Activated naive CD8-positive, alpha-beta T cell treated with anti-CD3 and anti-CD28 coated beads, Interleukin-2, amount 50 U/mL, for 24 hours (primary cell): ENCODE data around the gene C2orf69.

Experiments used
- ATAC-seq: fragments of 150-1000 bp; cut with Tn5 transposase; one replicate; pipeline ENCODE4 v1.10.0; 2021
- DNase-seq: peaks from one replicate; pipeline ENCODE4 v3.0.0; 2021
- H3K27ac Mint-ChIP-seq: one replicate; pipeline ENCODE4 v1.8.0; 2021; ENCODE audit warnings: mild to moderate bottlenecking, mixed read lengths
- H3K27me3 Mint-ChIP-seq: one replicate; pipeline ENCODE4 v1.8.0; 2021; ENCODE audit warnings: mixed read lengths
- H3K36me3 Mint-ChIP-seq: one replicate; pipeline ENCODE4 v1.8.0; 2021; ENCODE audit warnings: low read depth, mixed read lengths
- H3K4me1 Mint-ChIP-seq: one replicate; pipeline ENCODE4 v1.8.0; 2021; ENCODE audit warnings: mixed read lengths
- H3K4me3 Mint-ChIP-seq: one replicate; pipeline ENCODE4 v1.8.0; 2021; ENCODE audit warnings: mild to moderate bottlenecking, moderate library complexity, mixed read lengths
- H3K9me3 Mint-ChIP-seq: one replicate; pipeline ENCODE4 v1.8.0; 2021; ENCODE audit warnings: mixed read lengths

Gene C2orf69, protein sequence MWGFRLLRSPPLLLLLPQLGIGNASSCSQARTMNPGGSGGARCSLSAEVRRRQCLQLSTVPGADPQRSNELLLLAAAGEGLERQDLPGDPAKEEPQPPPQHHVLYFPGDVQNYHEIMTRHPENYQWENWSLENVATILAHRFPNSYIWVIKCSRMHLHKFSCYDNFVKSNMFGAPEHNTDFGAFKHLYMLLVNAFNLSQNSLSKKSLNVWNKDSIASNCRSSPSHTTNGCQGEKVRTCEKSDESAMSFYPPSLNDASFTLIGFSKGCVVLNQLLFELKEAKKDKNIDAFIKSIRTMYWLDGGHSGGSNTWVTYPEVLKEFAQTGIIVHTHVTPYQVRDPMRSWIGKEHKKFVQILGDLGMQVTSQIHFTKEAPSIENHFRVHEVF

DNA sequence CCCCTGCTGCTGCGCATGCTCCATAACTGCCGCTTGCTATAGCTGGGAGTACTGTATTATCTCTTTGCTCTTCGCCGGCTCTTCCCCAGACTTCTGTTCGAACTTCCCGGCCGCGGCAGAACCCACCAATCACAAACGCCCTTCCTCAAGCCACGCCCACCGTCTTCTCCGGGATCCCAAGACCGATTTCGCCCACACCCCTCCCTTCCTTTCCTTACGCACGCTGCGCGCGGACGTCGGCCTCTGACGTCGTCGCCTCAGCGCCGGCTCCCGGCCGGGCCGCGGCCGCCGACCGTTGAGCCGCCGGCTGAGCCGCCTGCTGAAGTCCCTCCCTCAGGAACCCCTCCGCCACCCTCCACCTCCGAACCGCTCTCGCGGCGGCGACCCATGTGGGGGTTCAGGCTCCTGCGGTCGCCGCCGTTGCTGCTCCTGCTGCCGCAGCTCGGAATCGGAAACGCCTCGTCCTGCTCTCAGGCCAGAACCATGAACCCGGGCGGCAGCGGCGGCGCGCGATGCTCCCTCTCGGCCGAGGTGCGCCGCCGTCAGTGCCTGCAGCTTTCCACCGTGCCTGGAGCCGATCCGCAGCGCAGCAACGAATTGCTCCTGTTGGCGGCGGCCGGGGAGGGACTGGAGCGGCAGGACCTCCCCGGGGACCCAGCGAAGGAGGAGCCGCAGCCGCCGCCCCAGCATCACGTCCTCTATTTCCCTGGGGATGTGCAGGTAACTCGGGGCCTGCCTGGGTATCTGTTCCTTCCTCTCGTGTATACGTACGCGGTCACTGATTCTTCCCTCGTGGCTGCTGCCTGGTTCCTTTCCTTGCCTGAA is at the start of gene C2orf69:
Gene C2orf69 (plus strand): TSS at position 242 of the 825 bp plus-strand sequence. CDS start 146 bp downstream, at position 388.
- Mint-ChIP-seq H3K27ac (peak within 1 kb of the TSS; percentile 92), H3K4me1 (peaks cover 27% of the 10 kb centered on the region), H3K36me3 (peaks cover 22% of the 10 kb centered on the region), H3K4me3 (peak within 1 kb of the TSS; percentile 97), H3K9me3 (peaks cover 6% of the 10 kb centered on the region), H3K27me3 (no peaks in the 10 kb centered on the region)
- DNase-seq (peak; percentile 96), ATAC-seq (peak; percentile 95)

DNA sequence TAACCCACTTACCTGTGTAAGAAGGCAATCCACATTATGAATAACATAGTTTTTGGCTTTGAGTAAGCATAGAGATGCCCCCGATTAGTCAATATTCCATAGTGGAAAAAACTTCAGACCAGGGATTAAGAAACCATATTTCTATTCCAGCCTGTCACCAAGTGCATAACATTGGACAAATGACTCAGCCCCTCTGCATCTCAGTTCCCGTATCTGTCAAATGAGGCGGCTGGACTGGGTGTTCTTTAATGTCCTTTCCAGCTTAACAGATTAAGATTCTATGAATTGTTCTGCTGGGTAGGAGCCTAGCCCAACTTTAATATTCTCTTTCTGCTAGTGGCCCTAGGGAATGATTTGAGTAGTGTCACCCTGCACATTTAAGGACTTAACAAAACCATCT is 48.3 kb upstream of the C2orf69 start:
- ATAC-seq = no peak
- no peaks in the 10 kb centered on the region for H3K4me1 Mint-ChIP-seq
- DNase-seq = no peak
- H3K4me3 Mint-ChIP-seq = no peak overlapping the region
- H3K27ac Mint-ChIP-seq = no peak overlapping the region
- H3K27me3 Mint-ChIP-seq = peaks cover 20% of the 10 kb centered on the region
- no peaks in the 10 kb centered on the region for H3K36me3 Mint-ChIP-seq
- no peaks in the 10 kb centered on the region for H3K9me3 Mint-ChIP-seq

DNA sequence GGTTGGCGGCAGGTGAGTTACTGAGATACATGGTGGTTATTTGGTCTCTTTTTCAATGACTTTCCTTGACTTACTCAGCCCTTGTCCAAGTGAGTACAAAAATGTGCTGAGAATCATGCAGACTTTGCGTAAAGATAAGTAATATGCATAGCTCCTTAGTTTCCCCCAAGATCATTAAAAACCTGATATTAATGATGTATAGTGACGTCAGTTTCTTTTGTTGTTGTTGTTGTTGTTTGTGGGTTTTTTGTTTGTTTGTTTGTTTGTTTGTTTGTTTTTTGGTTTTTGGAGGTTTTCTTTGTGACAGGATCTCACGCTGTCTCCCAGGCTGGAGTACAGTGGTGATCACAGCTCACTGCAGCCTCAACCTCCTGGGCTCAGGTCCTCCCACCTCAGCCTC is 45.2 kb upstream of the C2orf69 start:
- Mint-ChIP-seq H3K4me1 (no peaks in the 10 kb centered on the region), H3K4me3 (no peak overlapping the region), H3K36me3 (no peaks in the 10 kb centered on the region), H3K9me3 (no peaks in the 10 kb centered on the region), H3K27me3 (peaks cover 19% of the 10 kb centered on the region), H3K27ac (no peak overlapping the region)
- ATAC-seq = no peak
- DNase-seq = no peak

DNA sequence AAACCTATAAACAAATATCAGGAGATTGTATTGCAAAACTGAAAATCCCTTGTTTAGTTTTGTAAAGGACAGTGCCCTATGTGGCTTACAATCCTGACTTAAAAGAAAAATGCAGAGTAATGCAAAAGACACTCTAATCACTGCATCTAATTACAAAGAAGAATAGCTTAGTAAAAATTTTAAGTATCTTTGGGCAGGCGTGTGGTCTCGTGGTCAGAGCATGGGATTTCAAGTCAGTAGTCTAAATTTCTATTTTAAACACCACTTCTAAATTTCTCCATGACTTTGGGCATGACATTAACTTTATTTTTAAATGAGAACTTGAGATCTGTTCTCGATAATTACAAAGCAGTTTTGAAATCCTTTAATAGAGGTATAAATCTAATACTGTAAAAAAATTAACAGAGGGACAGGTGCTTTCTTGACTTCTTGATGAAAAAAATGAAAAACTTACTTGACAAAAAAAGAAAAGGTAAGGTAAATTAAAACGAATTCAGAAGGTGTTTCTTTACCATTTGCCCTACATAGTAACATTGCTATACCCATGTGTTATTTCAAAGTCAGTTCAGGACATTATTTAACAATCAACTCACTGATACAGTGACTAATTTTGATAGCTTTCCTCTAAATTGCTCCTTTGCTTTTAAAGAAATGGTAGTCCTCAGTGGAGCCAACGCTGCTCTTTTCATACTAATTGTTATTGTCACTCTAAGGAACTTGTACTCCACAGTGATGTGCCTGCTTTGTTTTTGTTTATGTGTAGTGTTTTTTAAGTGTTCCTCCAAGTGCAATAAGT is 42.5 kb upstream of the C2orf69 start:
- Mint-ChIP-seq H3K4me3 (no peak overlapping the region), H3K27me3 (peaks cover 12% of the 10 kb centered on the region), H3K36me3 (no peaks in the 10 kb centered on the region), H3K9me3 (no peaks in the 10 kb centered on the region), H3K4me1 (no peaks in the 10 kb centered on the region), H3K27ac (no peak overlapping the region)
- ATAC-seq = no peak
- no peak for DNase-seq

DNA sequence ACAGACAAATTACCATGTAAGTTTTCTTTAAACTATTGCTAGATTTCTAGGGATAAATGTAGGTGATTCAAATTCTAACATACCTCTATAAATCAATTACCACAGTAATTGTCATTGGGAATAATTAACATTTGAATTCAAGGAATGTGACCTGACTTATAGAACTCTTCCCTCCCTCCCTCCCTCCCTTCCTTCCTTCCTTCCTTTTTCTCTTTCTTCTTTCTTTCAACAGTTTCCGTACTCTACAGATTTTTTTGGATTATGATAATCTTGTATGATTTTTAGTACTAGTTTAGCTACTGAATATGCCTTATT is 41.9 kb upstream of the C2orf69 start:
- no peak overlapping the region for H3K27ac Mint-ChIP-seq

DNA sequence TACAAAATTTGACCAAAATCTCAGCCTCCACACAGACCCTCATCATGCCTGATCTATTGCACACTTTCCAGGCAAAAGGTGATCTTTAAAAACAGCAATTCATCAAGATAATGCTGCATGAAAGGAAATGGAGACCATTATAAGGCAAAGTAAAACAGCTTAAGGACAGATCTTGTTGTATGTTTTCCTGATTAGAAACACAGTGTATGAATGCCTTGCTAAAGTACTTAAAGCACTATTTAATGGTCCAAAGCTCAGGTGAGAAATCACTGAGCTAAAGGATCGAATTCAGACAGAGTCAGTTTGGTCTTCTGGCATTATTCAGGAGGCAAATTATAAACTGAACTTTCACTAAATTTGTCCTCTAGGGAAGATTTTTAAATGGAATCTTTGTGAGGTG is 41.4 kb upstream of the C2orf69 start:
- H3K4me3 Mint-ChIP-seq = no peak overlapping the region
- H3K27me3 Mint-ChIP-seq = peaks cover 17% of the 10 kb centered on the region
- ATAC-seq = no peak
- no peaks in the 10 kb centered on the region for H3K36me3 Mint-ChIP-seq
- no peaks in the 10 kb centered on the region for H3K4me1 Mint-ChIP-seq
- peaks cover 9% of the 10 kb centered on the region for H3K9me3 Mint-ChIP-seq
- no peak overlapping the region for H3K27ac Mint-ChIP-seq
- DNase-seq = no peak

More for the DNA sequence above, 41.9 kb upstream of the C2orf69 start:
- peaks cover 5% of the 10 kb centered on the region for H3K9me3 Mint-ChIP-seq
- no peaks in the 10 kb centered on the region for H3K4me1 Mint-ChIP-seq
- peaks cover 16% of the 10 kb centered on the region for H3K27me3 Mint-ChIP-seq
- no peak overlapping the region for H3K4me3 Mint-ChIP-seq
- DNase-seq = no peak
- no peaks in the 10 kb centered on the region for H3K36me3 Mint-ChIP-seq
- ATAC-seq = no peak

DNA sequence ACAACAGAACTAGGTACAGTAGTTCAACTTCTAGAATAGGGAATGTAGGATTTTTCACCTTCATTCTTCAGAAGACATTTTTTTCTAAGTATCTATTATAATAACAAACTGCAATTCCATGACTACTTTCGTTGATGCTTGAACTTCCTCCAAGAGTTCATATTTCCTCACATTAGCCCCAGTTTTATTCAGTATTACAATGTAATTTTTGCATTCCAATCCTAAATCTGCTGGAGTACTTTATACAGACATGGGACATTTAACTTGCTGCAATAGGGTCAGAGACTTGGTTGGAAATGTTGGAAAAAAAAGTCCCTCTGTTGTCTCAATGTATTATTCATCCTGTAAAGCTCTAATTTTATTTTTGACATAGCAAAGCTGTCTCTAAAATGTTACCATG is 40.5 kb upstream of the C2orf69 start:
- no peaks in the 10 kb centered on the region for H3K36me3 Mint-ChIP-seq
- no peak overlapping the region for H3K4me3 Mint-ChIP-seq
- no peak for ATAC-seq
- no peaks in the 10 kb centered on the region for H3K4me1 Mint-ChIP-seq
- peaks cover 16% of the 10 kb centered on the region for H3K9me3 Mint-ChIP-seq
- peaks cover 22% of the 10 kb centered on the region for H3K27me3 Mint-ChIP-seq
- DNase-seq = no peak
- H3K27ac Mint-ChIP-seq = no peak overlapping the region

DNA sequence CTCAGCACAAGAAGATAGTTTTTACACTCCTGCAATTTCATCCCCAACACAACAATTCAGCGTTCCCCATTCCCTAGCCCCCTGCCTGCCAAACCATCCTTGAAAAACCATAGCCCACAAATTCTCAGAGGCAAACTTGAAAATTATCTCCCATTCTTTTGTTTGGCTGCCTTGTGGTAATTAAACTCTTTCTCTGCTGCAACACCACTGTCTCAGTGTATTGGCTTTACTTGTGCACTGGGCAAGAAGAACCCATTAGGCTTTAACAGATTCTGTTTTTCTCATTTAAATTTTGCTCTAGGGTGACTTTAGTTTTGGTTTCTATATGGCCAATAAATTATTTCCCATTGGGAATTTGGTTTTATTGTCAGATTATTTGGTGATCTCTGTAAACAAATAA is 36.9 kb upstream of the C2orf69 start:
- H3K4me3 Mint-ChIP-seq = no peak overlapping the region
- peaks cover 16% of the 10 kb centered on the region for H3K9me3 Mint-ChIP-seq
- ATAC-seq = no peak
- H3K4me1 Mint-ChIP-seq = no peaks in the 10 kb centered on the region
- no peak overlapping the region for H3K27ac Mint-ChIP-seq
- H3K27me3 Mint-ChIP-seq = peaks cover 15% of the 10 kb centered on the region
- no peak for DNase-seq
- no peaks in the 10 kb centered on the region for H3K36me3 Mint-ChIP-seq

DNA sequence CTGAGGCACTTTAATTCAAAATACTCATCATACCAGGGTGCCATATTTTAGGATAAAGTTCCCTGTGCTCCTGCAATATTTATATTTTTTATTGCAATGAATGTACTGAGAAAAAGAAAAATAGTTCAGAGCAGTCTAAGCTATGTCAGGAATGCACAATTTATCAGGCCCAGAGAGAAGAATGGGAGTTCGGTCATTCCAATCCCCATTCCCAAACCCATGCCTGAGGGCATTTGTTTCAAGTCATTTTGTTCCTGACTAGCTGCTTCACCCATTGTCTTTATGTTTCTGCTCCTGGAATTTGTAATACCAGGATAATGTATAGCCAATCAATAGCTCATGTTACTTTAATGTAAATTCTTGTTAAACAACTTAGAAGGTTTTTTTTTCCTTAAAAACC is 35.7 kb upstream of the C2orf69 start:
- Mint-ChIP-seq H3K27ac (no peak overlapping the region), H3K36me3 (no peaks in the 10 kb centered on the region), H3K9me3 (peaks cover 16% of the 10 kb centered on the region), H3K4me1 (no peaks in the 10 kb centered on the region), H3K4me3 (no peak overlapping the region), H3K27me3 (peaks cover 15% of the 10 kb centered on the region)
- no peak for ATAC-seq
- DNase-seq = no peak

DNA sequence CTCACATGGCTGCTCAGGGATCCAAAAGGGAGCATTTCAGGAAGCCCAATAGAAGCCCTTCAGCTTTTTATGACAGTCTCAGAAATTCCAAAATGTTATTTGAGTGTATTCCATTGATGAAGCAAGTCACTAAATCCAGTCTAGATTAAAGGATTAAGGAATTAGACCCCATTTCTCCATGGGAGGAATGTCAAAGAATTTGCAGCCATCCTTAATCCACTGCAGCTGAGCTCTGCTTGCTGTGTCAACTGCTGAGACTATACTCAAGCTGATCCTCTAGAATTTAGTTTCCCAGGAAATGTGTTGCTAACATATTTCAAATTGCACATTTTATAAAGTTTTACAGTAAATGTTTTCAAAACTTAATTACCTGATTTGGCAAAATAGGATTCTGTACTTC is 28.4 kb upstream of the C2orf69 start:
- H3K27me3 Mint-ChIP-seq = peaks cover 12% of the 10 kb centered on the region

DNA sequence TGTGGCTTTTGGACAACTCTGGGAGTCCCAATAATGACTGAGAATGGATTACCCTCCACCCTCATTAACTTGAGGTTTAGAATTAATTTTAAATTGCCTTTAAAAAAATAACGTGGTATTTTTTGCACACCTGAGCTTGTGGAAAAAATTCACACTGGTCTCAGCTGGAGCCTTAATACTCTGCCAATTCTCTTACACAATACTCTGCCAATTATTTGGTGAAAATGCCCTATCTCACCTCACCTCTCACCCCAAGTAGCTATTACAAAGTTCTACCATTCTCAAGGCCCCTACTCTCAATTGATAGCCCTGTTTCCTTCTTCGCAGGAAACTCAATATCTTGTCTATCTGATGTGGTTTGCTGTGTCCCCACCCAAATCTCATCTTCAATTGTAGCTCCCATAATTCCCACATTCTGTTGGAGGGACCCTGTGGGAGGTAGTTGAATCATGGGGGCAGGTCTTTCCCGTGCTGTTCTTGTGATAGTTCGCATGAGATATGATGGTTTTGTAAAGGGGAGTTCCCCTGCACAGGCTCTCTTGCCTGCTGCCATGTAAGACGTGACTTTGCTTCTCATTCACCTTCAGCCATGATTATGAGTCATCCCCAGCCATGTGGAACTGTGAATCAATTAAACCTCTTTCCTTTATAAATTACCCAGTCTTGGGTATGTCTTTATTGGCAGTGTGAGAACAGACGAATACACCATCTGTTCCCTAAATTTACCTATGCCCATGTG is 27.4 kb upstream of the C2orf69 start:
- ATAC-seq (no peak), DNase-seq (no peak)
- peaks cover 12% of the 10 kb centered on the region for H3K27me3 Mint-ChIP-seq
- no peak overlapping the region for H3K27ac Mint-ChIP-seq
- H3K36me3 Mint-ChIP-seq = no peaks in the 10 kb centered on the region
- H3K4me3 Mint-ChIP-seq = no peak overlapping the region
- H3K9me3 Mint-ChIP-seq = peaks cover 16% of the 10 kb centered on the region
- H3K4me1 Mint-ChIP-seq = no peaks in the 10 kb centered on the region

More for the DNA sequence above, 28.4 kb upstream of the C2orf69 start:
- no peak for DNase-seq
- no peak overlapping the region for H3K27ac Mint-ChIP-seq
- no peak for ATAC-seq
- peaks cover 16% of the 10 kb centered on the region for H3K9me3 Mint-ChIP-seq
- H3K4me1 Mint-ChIP-seq = no peaks in the 10 kb centered on the region
- no peaks in the 10 kb centered on the region for H3K36me3 Mint-ChIP-seq
- H3K4me3 Mint-ChIP-seq = no peak overlapping the region

DNA sequence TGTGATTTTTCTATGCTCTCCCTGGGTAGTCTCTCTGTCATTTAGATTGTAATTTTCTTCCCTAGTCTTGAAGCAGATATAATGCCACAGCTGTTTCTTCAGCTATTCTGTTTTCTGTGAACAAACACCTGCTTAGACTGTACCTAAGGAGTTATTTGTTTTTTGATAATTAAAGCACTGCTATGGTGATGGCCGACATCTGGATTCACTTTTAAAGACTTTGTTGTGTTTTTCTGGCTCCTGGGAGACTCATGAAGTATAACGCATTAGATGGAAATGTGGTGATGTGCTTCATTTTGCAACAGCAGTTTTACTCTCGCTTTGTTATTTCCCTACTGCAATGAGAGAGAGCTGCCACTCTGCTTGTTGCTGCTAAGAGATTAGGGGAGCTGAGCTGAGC is 15.7 kb upstream of the C2orf69 start:
- H3K4me3 Mint-ChIP-seq = no peak overlapping the region
- H3K4me1 Mint-ChIP-seq = no peaks in the 10 kb centered on the region
- H3K9me3 Mint-ChIP-seq = no peaks in the 10 kb centered on the region
- no peak for ATAC-seq
- no peaks in the 10 kb centered on the region for H3K36me3 Mint-ChIP-seq
- H3K27ac Mint-ChIP-seq = no peak overlapping the region
- H3K27me3 Mint-ChIP-seq = peaks cover 6% of the 10 kb centered on the region
- DNase-seq = no peak

DNA sequence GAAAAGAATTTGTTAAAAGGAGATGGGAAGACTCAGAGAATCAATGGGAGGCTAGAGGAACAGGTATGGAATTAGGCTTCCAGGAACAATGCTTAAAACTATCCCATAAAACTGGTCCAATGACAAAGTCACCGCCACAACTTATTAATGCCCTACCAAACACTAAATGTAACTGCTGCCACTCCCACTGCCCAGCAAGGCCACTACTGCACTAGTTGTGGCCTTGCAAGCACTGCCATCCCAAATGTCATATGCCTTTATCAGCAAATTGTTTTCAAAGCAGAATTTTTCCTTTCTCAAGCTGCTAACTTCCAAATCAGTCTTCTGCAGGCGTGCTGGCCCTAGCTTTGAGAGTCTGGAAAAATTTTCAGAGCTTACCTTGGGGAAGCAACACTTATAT is 14.5 kb upstream of the C2orf69 start:
- peaks cover 6% of the 10 kb centered on the region for H3K27me3 Mint-ChIP-seq
- no peak for ATAC-seq
- no peak overlapping the region for H3K4me3 Mint-ChIP-seq
- DNase-seq = no peak
- no peaks in the 10 kb centered on the region for H3K36me3 Mint-ChIP-seq
- no peaks in the 10 kb centered on the region for H3K4me1 Mint-ChIP-seq
- no peaks in the 10 kb centered on the region for H3K9me3 Mint-ChIP-seq
- H3K27ac Mint-ChIP-seq = no peak overlapping the region

DNA sequence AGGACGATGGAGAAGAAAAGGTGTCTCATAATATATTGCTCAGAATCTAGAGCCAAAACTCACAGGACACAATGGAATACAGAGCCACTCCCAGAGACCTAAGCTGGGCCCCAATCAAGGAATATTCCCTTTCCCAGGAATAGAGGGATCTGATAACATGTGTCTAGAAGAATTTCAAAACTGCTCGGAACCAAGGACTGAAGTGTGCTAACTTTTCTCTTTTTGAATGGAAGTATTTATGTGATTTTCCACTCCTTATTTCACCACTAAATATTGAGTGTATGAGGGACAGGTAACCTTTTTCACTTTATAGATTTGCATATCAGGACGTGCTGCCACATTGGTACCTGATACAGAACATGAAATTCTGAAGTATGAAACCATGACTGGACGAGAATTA is 9.2 kb upstream of the C2orf69 start:
- no peak overlapping the region for H3K27ac Mint-ChIP-seq
- no peaks in the 10 kb centered on the region for H3K4me1 Mint-ChIP-seq
- no peak overlapping the region for H3K4me3 Mint-ChIP-seq
- H3K27me3 Mint-ChIP-seq = peaks cover 3% of the 10 kb centered on the region
- DNase-seq (no peak), ATAC-seq (no peak)
- H3K9me3 Mint-ChIP-seq = no peaks in the 10 kb centered on the region
- H3K36me3 Mint-ChIP-seq = no peaks in the 10 kb centered on the region
